ENCODE data around the gene LILRB2. TPM values are rescaled to one million over a fixed set of nuclear protein-coding genes. Genes with fewer than 3 reads are reported as not detected.
A peak's percentile ranks its signal among the peaks of the same experiment; 100 is the strongest.
"Not testable (repeated sequence)": the region's sequence is repeated elsewhere in the genome, so short reads cannot be mapped to it uniquely, and the experiment has no call there.

LILRB2 gene
- total RNA-seq, 1 donor, result not detected

DNA sequence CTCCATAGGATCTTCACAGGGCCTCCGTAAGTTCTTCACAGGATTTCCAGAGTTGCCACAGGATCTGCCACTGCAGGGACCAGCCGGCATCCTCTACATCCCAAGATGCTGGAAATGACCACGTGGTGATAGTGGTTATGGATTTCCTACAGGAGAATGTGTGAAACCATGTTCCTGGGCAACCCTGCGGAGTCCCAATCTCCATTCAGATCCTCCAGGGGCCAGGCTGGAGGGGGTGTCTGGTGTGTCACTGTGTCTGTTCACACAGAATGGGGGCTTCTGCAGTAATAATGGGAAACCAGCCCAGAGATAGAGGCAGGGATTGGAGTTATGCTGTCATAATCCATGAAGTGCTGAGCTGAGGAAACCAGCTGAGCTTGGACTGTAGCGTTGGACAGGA is 47.0 kb downstream of the LILRB2 start:
- no peak overlapping the region for H3K4me3 ChIP-seq (ENCODE audit: low read depth, low read length)
- no peak for DNase-seq (ENCODE audit: low read depth)
- TF ChIP-seq, protein P1, sequence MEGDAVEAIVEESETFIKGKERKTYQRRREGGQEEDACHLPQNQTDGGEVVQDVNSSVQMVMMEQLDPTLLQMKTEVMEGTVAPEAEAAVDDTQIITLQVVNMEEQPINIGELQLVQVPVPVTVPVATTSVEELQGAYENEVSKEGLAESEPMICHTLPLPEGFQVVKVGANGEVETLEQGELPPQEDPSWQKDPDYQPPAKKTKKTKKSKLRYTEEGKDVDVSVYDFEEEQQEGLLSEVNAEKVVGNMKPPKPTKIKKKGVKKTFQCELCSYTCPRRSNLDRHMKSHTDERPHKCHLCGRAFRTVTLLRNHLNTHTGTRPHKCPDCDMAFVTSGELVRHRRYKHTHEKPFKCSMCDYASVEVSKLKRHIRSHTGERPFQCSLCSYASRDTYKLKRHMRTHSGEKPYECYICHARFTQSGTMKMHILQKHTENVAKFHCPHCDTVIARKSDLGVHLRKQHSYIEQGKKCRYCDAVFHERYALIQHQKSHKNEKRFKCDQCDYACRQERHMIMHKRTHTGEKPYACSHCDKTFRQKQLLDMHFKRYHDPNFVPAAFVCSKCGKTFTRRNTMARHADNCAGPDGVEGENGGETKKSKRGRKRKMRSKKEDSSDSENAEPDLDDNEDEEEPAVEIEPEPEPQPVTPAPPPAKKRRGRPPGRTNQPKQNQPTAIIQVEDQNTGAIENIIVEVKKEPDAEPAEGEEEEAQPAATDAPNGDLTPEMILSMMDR (IDR thresholded peaks at IDR 0.05; ENCODE audit: insufficient read depth, low read length), result no peak

DNA sequence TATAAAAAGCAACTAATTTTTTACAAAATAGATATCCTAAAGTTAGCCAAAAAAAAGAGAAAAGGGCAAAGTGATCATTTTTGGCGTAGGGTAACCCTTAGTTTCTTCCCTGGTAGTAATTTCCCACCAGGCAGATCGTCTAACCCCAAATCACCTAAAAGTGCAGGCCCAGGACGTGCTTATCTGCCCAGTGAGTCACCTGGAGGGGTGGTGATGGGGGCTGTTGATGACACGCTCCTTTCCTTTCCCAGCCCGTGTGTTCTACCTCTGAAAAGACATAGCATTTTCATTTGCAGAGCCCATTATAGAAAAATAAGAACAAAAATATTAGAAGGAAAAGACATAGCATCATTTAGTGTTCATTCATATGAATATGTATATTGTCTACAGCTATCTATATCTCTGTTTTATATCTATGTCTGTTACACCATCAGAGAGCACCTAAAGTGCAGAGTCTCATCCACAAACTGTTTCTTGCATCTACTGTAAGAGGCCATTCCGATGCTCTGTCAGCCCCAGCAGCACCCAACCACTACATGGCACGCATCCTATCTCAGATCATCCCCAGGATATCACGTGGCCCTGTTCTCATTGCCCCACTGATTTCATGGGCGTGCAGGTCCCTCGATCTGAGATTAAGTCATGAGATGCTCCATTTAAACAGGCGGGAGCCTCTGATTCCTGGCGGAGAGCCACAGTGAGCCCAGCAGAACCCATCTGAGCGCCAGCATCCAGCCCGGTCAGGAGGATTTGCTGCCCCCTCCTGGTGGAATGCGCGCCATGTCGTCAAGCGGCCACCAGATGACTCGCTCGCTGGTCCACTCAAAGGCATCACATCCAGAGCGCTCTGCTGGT is 49.6 kb downstream of the LILRB2 start:
- TF ChIP-seq, protein P1 (IDR thresholded peaks at IDR 0.05; ENCODE audit: insufficient read depth, low read length), result peak; percentile 95
- no peak overlapping the region for H3K4me3 ChIP-seq (ENCODE audit: low read depth, low read length)
- DNase-seq (ENCODE audit: low read depth), result peak; percentile 82

DNA sequence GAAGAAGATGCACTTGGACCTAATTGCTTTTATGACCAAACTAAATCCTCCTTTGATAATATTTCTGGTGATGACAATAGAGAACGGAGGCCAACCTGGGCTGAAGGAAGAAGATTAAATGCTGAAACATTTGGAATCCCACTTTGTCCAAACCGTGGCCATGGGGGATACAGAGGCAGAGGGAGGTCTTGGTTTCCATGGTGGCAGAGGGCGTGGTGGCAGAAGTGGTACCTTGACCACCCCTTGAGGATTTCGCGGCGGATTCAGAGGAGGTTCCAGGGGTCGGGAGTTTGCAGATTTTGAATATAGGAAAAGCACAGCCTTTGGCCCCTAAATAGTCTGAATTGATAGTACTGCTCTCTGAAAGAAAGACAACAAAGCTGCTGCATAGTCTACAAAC is 50.9 kb downstream of the LILRB2 start:
- no peak for DNase-seq (ENCODE audit: low read depth)
- no peak overlapping the region for H3K4me3 ChIP-seq (ENCODE audit: low read depth, low read length)
- TF ChIP-seq, protein P1 (IDR thresholded peaks at IDR 0.05; ENCODE audit: insufficient read depth, low read length), result no peak

DNA sequence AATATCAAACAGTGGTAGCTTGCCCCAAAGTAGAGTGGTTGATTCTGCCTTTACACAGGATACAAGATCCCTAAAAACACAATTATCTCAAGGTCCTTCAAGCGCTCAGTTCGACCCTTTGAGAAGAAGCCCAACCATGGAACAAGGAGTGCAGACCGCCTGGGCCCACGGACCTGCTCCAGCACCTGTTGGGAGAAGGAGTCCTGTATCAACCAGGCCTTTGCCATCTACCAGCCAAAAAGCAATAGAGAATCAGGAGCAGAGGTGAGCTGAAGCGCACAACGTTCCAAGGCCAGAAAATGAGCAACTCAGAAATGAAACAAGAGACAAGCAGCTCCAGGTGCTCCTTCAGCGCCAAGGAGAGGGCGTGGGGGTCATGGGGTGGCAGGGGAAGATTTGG is 51.8 kb downstream of the LILRB2 start:
- H3K4me3 ChIP-seq (ENCODE audit: low read depth, low read length), result no peak overlapping the region
- no peak for DNase-seq (ENCODE audit: low read depth)
- TF ChIP-seq, protein P1 (IDR thresholded peaks at IDR 0.05; ENCODE audit: insufficient read depth, low read length), result no peak

DNA sequence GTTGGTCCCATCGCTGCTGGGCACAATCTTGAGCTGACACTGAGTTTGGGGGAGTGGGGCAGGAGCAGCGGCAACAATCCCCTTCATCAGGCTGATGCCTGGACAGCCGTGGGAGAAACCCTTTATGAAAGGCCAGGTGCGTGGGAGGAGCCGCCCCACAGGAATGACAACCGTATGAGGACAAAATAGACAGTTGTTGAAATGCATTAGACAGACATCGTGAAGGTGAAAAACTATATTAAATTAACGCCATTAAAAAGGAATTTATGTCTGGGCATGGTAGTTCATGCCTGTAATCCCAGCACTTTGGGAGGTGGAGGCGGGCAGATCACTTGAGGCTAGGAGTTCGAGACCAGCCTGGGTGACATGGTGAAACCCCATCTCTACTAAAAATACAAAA is 56.3 kb downstream of the LILRB2 start:
- DNase-seq (ENCODE audit: low read depth); H3K4me3 ChIP-seq (ENCODE audit: low read depth, low read length): not testable (repeated sequence)

DNA sequence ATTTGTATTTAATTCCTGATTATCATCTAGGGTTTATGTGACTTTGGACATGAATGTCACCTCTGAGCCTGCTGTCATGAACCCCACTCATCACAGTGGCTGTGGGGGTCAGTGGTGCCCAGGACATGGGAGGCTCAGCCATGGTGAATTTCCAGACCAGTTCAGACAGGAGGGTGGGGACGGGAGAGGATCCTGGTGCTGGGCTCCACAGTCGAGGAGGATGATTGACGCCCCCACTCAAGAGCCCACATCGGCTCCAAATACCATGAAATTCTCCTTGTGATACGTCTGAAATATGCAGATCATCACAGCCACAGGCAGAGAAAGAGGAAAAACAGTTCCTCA is 57.0 kb downstream of the LILRB2 start:
- DNase-seq (ENCODE audit: low read depth); H3K4me3 ChIP-seq (ENCODE audit: low read depth, low read length): not testable (repeated sequence)

Small RNA genes lying within 50 kb of the gene (small RNA-seq; reads per million reads assigned to genes)
- gene AC245884.12 (not detected), gene MIR4752 (not detected), gene RNU6-1307P (not detected)

Other genes with a start within 250 kb of the LILRB2 start
- gene VSTM1, start 217.2 kb downstream of the LILRB2 start, total RNA-seq (ENCODE audit: low replicate concordance), result not detected in 2 replicates
- not detected in 2 replicates for gene TARM1, start 199.7 kb downstream of the LILRB2 start, total RNA-seq (ENCODE audit: low replicate concordance)
- 0.63 and 2.5 TPM in 2 replicates for gene OSCAR, start 180.3 kb downstream of the LILRB2 start, total RNA-seq (ENCODE audit: low replicate concordance)
- gene NDUFA3, start 178.3 kb downstream of the LILRB2 start, total RNA-seq (ENCODE audit: low replicate concordance), result 9.0 and 11.4 TPM in 2 replicates
- 8.9 and 18.3 TPM in 2 replicates for gene TFPT, start 165.5 kb downstream of the LILRB2 start, total RNA-seq (ENCODE audit: low replicate concordance)
- 32.6 and 37.2 TPM in 2 replicates for gene PRPF31, start 165.4 kb downstream of the LILRB2 start, total RNA-seq (ENCODE audit: low replicate concordance)
- gene CNOT3, start 143.3 kb downstream of the LILRB2 start, total RNA-seq (ENCODE audit: low replicate concordance), result 6.0 and 9.8 TPM in 2 replicates
- gene LENG1, start 121.4 kb downstream of the LILRB2 start, total RNA-seq (ENCODE audit: low replicate concordance), result 4.4 and 6.8 TPM in 2 replicates
- gene TMC4, start 108.0 kb downstream of the LILRB2 start, total RNA-seq (ENCODE audit: low replicate concordance), result 0.27 and 0.82 TPM in 2 replicates
- 46.9 and 48.7 TPM in 2 replicates for gene MBOAT7, start 91.5 kb downstream of the LILRB2 start, total RNA-seq (ENCODE audit: low replicate concordance)
- 42.8 and 67.6 TPM in 2 replicates for gene TSEN34, start 89.8 kb downstream of the LILRB2 start, total RNA-seq (ENCODE audit: low replicate concordance)
- 1,882 and 1,909 TPM in 2 replicates for gene RPS9, start 80.3 kb downstream of the LILRB2 start, total RNA-seq (ENCODE audit: low replicate concordance)
- not detected in 2 replicates for gene LILRB3, start 58.1 kb downstream of the LILRB2 start, total RNA-seq (ENCODE audit: low replicate concordance)
- gene LILRA6, start 38.3 kb downstream of the LILRB2 start, total RNA-seq (ENCODE audit: low replicate concordance), result not detected in 2 replicates
- not detected in 2 replicates for gene LILRB5, start 23.8 kb downstream of the LILRB2 start, total RNA-seq (ENCODE audit: low replicate concordance)
- not detected in 2 replicates for gene LILRA5, start 32.1 kb upstream of the LILRB2 start, total RNA-seq (ENCODE audit: low replicate concordance)
- not detected in 2 replicates for gene LILRA4, start 58.1 kb upstream of the LILRB2 start, total RNA-seq (ENCODE audit: low replicate concordance)
- not detected in 2 replicates for gene LAIR1, start 83.8 kb upstream of the LILRB2 start, total RNA-seq (ENCODE audit: low replicate concordance)
- not detected in 2 replicates for gene TTYH1, start 134.4 kb upstream of the LILRB2 start, total RNA-seq (ENCODE audit: low replicate concordance)
- 21.7 and 41.7 TPM in 2 replicates for gene LENG8, start 168.1 kb upstream of the LILRB2 start, total RNA-seq (ENCODE audit: low replicate concordance)
- 3.7 and 4.9 TPM in 2 replicates for gene LENG9, start 182.7 kb upstream of the LILRB2 start, total RNA-seq (ENCODE audit: low replicate concordance)
- 7.9 and 48.8 TPM in 2 replicates for gene CDC42EP5, start 192.2 kb upstream of the LILRB2 start, total RNA-seq (ENCODE audit: low replicate concordance)
- gene LAIR2, start 221.7 kb upstream of the LILRB2 start, total RNA-seq (ENCODE audit: low replicate concordance), result not detected in 2 replicates